ENCODE measurements around the gene TPO.

Gene TPO

GRCh38 chr2:1437537-1437936, 24.3 kb downstream of the TPO start:
- H3K36me3 ChIP-seq (ENCODE audit: control insufficient read depth in 1 of 2, insufficient read depth in 2 of 2, low read length in 2 of 2) = no peaks in the 10 kb centered on the region
- H3K9me3 ChIP-seq (ENCODE audit: control insufficient read depth in 1 of 2, low read length in 2 of 2) = no peaks in the 10 kb centered on the region
- no peaks in the 10 kb centered on the region for H3K27me3 ChIP-seq (ENCODE audit: control insufficient read depth in 1 of 2, insufficient read depth in 2 of 2, low read length in 2 of 2)
- H3K9ac ChIP-seq (ENCODE audit: low read depth in 1 of 2, low read length in 2 of 2) = no peak overlapping the region
- H3K27ac ChIP-seq (ENCODE audit: low read depth, low read length) = no peak overlapping the region
- H3K4me1 ChIP-seq (ENCODE audit: control insufficient read depth in 1 of 2, insufficient read depth in 2 of 2, low read length in 2 of 2) = no peaks in the 10 kb centered on the region
- H3K4me3 ChIP-seq (ENCODE audit: low read depth in 1 of 2, low read length in 2 of 2) = no peak overlapping the region

GRCh38 chr2:1438972-1439371, 25.7 kb downstream of the TPO start:
- no peak overlapping the region for H3K4me3 ChIP-seq (ENCODE audit: low read depth in 1 of 2, low read length in 2 of 2)
- H3K36me3 ChIP-seq (ENCODE audit: control insufficient read depth in 1 of 2, insufficient read depth in 2 of 2, low read length in 2 of 2) = no peaks in the 10 kb centered on the region
- H3K9me3 ChIP-seq (ENCODE audit: control insufficient read depth in 1 of 2, low read length in 2 of 2) = no peaks in the 10 kb centered on the region
- no peaks in the 10 kb centered on the region for H3K27me3 ChIP-seq (ENCODE audit: control insufficient read depth in 1 of 2, insufficient read depth in 2 of 2, low read length in 2 of 2)
- H3K27ac ChIP-seq (ENCODE audit: low read depth, low read length) = no peak overlapping the region
- H3K9ac ChIP-seq (ENCODE audit: low read depth in 1 of 2, low read length in 2 of 2) = no peak overlapping the region
- no peaks in the 10 kb centered on the region for H3K4me1 ChIP-seq (ENCODE audit: control insufficient read depth in 1 of 2, insufficient read depth in 2 of 2, low read length in 2 of 2)

GRCh38 chr2:1440581-1440980, 27.3 kb downstream of the TPO start:
- H3K9ac ChIP-seq (ENCODE audit: low read depth in 1 of 2, low read length in 2 of 2) = no peak overlapping the region
- H3K4me1 ChIP-seq (ENCODE audit: control insufficient read depth in 1 of 2, insufficient read depth in 2 of 2, low read length in 2 of 2) = no peaks in the 10 kb centered on the region
- H3K27me3 ChIP-seq (ENCODE audit: control insufficient read depth in 1 of 2, insufficient read depth in 2 of 2, low read length in 2 of 2) = no peaks in the 10 kb centered on the region
- H3K4me3 ChIP-seq (ENCODE audit: low read depth in 1 of 2, low read length in 2 of 2) = no peak overlapping the region
- H3K27ac ChIP-seq (ENCODE audit: low read depth, low read length) = no peak overlapping the region
- H3K9me3 ChIP-seq (ENCODE audit: control insufficient read depth in 1 of 2, low read length in 2 of 2) = no peaks in the 10 kb centered on the region
- no peaks in the 10 kb centered on the region for H3K36me3 ChIP-seq (ENCODE audit: control insufficient read depth in 1 of 2, insufficient read depth in 2 of 2, low read length in 2 of 2)

GRCh38 chr2:1446301-1446700, 33.0 kb downstream of the TPO start:
- Histone ChIP-seq H3K9me3 (ENCODE audit: control insufficient read depth in 1 of 2, low read length in 2 of 2) (no peaks in the 10 kb centered on the region), H3K27ac (ENCODE audit: low read depth, low read length) (no peak overlapping the region)

GRCh38 chr2:1448009-1448408, 34.7 kb downstream of the TPO start:
- H3K36me3 ChIP-seq (ENCODE audit: control insufficient read depth in 1 of 2, insufficient read depth in 2 of 2, low read length in 2 of 2) = no peaks in the 10 kb centered on the region
- no peaks in the 10 kb centered on the region for H3K4me1 ChIP-seq (ENCODE audit: control insufficient read depth in 1 of 2, insufficient read depth in 2 of 2, low read length in 2 of 2)
- no peak overlapping the region for H3K27ac ChIP-seq (ENCODE audit: low read depth, low read length)
- H3K27me3 ChIP-seq (ENCODE audit: control insufficient read depth in 1 of 2, insufficient read depth in 2 of 2, low read length in 2 of 2) = no peaks in the 10 kb centered on the region
- no peak overlapping the region for H3K4me3 ChIP-seq (ENCODE audit: low read depth in 1 of 2, low read length in 2 of 2)
- no peak overlapping the region for H3K9ac ChIP-seq (ENCODE audit: low read depth in 1 of 2, low read length in 2 of 2)
- no peaks in the 10 kb centered on the region for H3K9me3 ChIP-seq (ENCODE audit: control insufficient read depth in 1 of 2, low read length in 2 of 2)

More at GRCh38 chr2:1446301-1446700, 33.0 kb downstream of the TPO start:
- Histone ChIP-seq H3K4me3 (ENCODE audit: low read depth in 1 of 2, low read length in 2 of 2) (no peak overlapping the region), H3K36me3 (ENCODE audit: control insufficient read depth in 1 of 2, insufficient read depth in 2 of 2, low read length in 2 of 2) (no peaks in the 10 kb centered on the region), H3K4me1 (ENCODE audit: control insufficient read depth in 1 of 2, insufficient read depth in 2 of 2, low read length in 2 of 2) (no peaks in the 10 kb centered on the region), H3K9ac (ENCODE audit: low read depth in 1 of 2, low read length in 2 of 2) (no peak overlapping the region), H3K27me3 (ENCODE audit: control insufficient read depth in 1 of 2, insufficient read depth in 2 of 2, low read length in 2 of 2) (no peaks in the 10 kb centered on the region)

- Histone ChIP-seq H3K27me3 (ENCODE audit: control insufficient read depth in 1 of 2, insufficient read depth in 2 of 2, low read length in 2 of 2) (no peaks in the 10 kb centered on the region), H3K4me1 (ENCODE audit: control insufficient read depth in 1 of 2, insufficient read depth in 2 of 2, low read length in 2 of 2) (no peaks in the 10 kb centered on the region), H3K9me3 (ENCODE audit: control insufficient read depth in 1 of 2, low read length in 2 of 2) (no peaks in the 10 kb centered on the region), H3K9ac (ENCODE audit: low read depth in 1 of 2, low read length in 2 of 2) (no peak overlapping the region), H3K36me3 (ENCODE audit: control insufficient read depth in 1 of 2, insufficient read depth in 2 of 2, low read length in 2 of 2) (no peaks in the 10 kb centered on the region), H3K4me3 (ENCODE audit: low read depth in 1 of 2, low read length in 2 of 2) (no peak overlapping the region), H3K27ac (ENCODE audit: low read depth, low read length) (no peak overlapping the region)
Measured at GRCh38 chr2:1450915-1451314, 37.7 kb downstream of the TPO start.

GRCh38 chr2:1451422-1451821, 38.2 kb downstream of the TPO start:
- no peaks in the 10 kb centered on the region for H3K27me3 ChIP-seq (ENCODE audit: control insufficient read depth in 1 of 2, insufficient read depth in 2 of 2, low read length in 2 of 2)
- H3K4me3 ChIP-seq (ENCODE audit: low read depth in 1 of 2, low read length in 2 of 2) = no peak overlapping the region
- no peaks in the 10 kb centered on the region for H3K36me3 ChIP-seq (ENCODE audit: control insufficient read depth in 1 of 2, insufficient read depth in 2 of 2, low read length in 2 of 2)
- H3K27ac ChIP-seq (ENCODE audit: low read depth, low read length) = no peak overlapping the region
- H3K4me1 ChIP-seq (ENCODE audit: control insufficient read depth in 1 of 2, insufficient read depth in 2 of 2, low read length in 2 of 2) = no peaks in the 10 kb centered on the region
- H3K9me3 ChIP-seq (ENCODE audit: control insufficient read depth in 1 of 2, low read length in 2 of 2) = no peaks in the 10 kb centered on the region
- H3K9ac ChIP-seq (ENCODE audit: low read depth in 1 of 2, low read length in 2 of 2) = no peak overlapping the region

- no peak overlapping the region for H3K9ac ChIP-seq (ENCODE audit: low read depth in 1 of 2, low read length in 2 of 2)
- H3K4me3 ChIP-seq (ENCODE audit: low read depth in 1 of 2, low read length in 2 of 2) = no peak overlapping the region
- H3K9me3 ChIP-seq (ENCODE audit: control insufficient read depth in 1 of 2, low read length in 2 of 2) = peaks cover 0 to 5% of the 10 kb centered on the region in 2 donors
- H3K36me3 ChIP-seq (ENCODE audit: control insufficient read depth in 1 of 2, insufficient read depth in 2 of 2, low read length in 2 of 2) = no peaks in the 10 kb centered on the region
- no peaks in the 10 kb centered on the region for H3K4me1 ChIP-seq (ENCODE audit: control insufficient read depth in 1 of 2, insufficient read depth in 2 of 2, low read length in 2 of 2)
- H3K27ac ChIP-seq (ENCODE audit: low read depth, low read length) = no peak overlapping the region
- no peaks in the 10 kb centered on the region for H3K27me3 ChIP-seq (ENCODE audit: control insufficient read depth in 1 of 2, insufficient read depth in 2 of 2, low read length in 2 of 2)
Measured at GRCh38 chr2:1453561-1453960, 40.3 kb downstream of the TPO start.

GRCh38 chr2:1454346-1454745, 41.1 kb downstream of the TPO start:
- no peak overlapping the region for H3K27ac ChIP-seq (ENCODE audit: low read depth, low read length)
- H3K9ac ChIP-seq (ENCODE audit: low read depth in 1 of 2, low read length in 2 of 2) = no peak overlapping the region
- H3K9me3 ChIP-seq (ENCODE audit: control insufficient read depth in 1 of 2, low read length in 2 of 2) = peaks cover 0 to 5% of the 10 kb centered on the region in 2 donors
- H3K4me1 ChIP-seq (ENCODE audit: control insufficient read depth in 1 of 2, insufficient read depth in 2 of 2, low read length in 2 of 2) = no peaks in the 10 kb centered on the region
- H3K36me3 ChIP-seq (ENCODE audit: control insufficient read depth in 1 of 2, insufficient read depth in 2 of 2, low read length in 2 of 2) = no peaks in the 10 kb centered on the region
- H3K27me3 ChIP-seq (ENCODE audit: control insufficient read depth in 1 of 2, insufficient read depth in 2 of 2, low read length in 2 of 2) = no peaks in the 10 kb centered on the region
- H3K4me3 ChIP-seq (ENCODE audit: low read depth in 1 of 2, low read length in 2 of 2) = no peak overlapping the region

GRCh38 chr2:1455466-1455865, 42.2 kb downstream of the TPO start:
- no peaks in the 10 kb centered on the region for H3K36me3 ChIP-seq (ENCODE audit: control insufficient read depth in 1 of 2, insufficient read depth in 2 of 2, low read length in 2 of 2)

GRCh38 chr2:1458432-1458831, 45.2 kb downstream of the TPO start:
- Histone ChIP-seq H3K4me3 (ENCODE audit: low read depth in 1 of 2, low read length in 2 of 2) (no peak overlapping the region), H3K27ac (ENCODE audit: low read depth, low read length) (no peak overlapping the region), H3K9me3 (ENCODE audit: control insufficient read depth in 1 of 2, low read length in 2 of 2) (peaks cover 0 to 5% of the 10 kb centered on the region in 2 donors), H3K9ac (ENCODE audit: low read depth in 1 of 2, low read length in 2 of 2) (no peak overlapping the region), H3K36me3 (ENCODE audit: control insufficient read depth in 1 of 2, insufficient read depth in 2 of 2, low read length in 2 of 2) (no peaks in the 10 kb centered on the region), H3K4me1 (ENCODE audit: control insufficient read depth in 1 of 2, insufficient read depth in 2 of 2, low read length in 2 of 2) (no peaks in the 10 kb centered on the region), H3K27me3 (ENCODE audit: control insufficient read depth in 1 of 2, insufficient read depth in 2 of 2, low read length in 2 of 2) (no peaks in the 10 kb centered on the region)

More at GRCh38 chr2:1455466-1455865, 42.2 kb downstream of the TPO start:
- H3K9ac ChIP-seq (ENCODE audit: low read depth in 1 of 2, low read length in 2 of 2) = no peak overlapping the region
- no peak overlapping the region for H3K27ac ChIP-seq (ENCODE audit: low read depth, low read length)
- peaks cover 0 to 5% of the 10 kb centered on the region in 2 donors for H3K9me3 ChIP-seq (ENCODE audit: control insufficient read depth in 1 of 2, low read length in 2 of 2)
- no peaks in the 10 kb centered on the region for H3K27me3 ChIP-seq (ENCODE audit: control insufficient read depth in 1 of 2, insufficient read depth in 2 of 2, low read length in 2 of 2)
- no peak overlapping the region for H3K4me3 ChIP-seq (ENCODE audit: low read depth in 1 of 2, low read length in 2 of 2)
- no peaks in the 10 kb centered on the region for H3K4me1 ChIP-seq (ENCODE audit: control insufficient read depth in 1 of 2, insufficient read depth in 2 of 2, low read length in 2 of 2)

Measured in duodenal mucosa (tissue), 2 donors.